ENCODE measurements around the gene SLC25A15.
"Not testable (repeated sequence)": the region's sequence is repeated elsewhere in the genome, so short reads cannot be mapped to it uniquely, and the experiment has no call there.

The SLC25A15 gene

DNA sequence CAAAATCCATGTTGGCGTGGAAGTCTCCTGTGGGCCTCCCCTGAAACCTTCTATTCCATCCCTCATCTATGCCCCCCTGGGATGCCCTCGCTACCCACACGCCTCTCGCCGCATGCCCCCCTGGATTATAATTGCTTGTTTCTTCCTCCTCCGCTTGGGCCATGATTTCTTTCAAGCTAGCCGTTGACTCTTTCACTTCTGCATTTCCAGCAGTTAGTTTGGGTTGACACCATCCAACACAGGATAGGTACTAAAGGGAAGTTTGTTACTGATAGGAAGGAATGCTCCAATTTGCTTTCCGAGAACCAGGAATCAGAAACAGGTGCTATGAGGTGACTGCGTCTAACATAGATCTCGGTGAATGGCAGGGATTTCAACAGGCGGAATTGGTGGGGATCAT, 7.7 kb upstream of the SLC25A15 start:
- DNase-seq (ENCODE audit: low read depth in 2 of 2), result no peak

GRCh38 chr13:40782971-40783370, 6.4 kb upstream of the SLC25A15 start:
- DNase-seq (ENCODE audit: low read depth in 2 of 2), result not testable (repeated sequence)

DNA sequence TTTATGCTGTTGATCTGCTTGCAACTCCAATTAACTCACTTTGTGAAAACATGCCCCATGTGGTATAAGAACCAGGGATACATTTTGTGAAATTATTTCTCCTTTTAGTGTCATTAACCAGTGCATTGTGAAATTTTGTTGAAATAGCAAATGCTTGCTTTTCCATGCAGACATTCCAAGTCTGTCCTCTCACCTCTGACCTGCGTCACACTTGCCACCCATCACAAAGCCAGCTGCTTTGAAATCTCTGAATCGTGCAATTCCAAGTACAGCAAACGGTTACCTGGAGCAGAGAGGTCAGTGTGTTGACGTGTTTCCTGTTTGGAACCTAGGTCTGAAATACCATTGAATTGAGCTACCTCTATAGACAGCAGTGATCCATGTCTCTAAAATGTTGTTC, 4.9 kb upstream of the SLC25A15 start:
- DNase-seq (ENCODE audit: low read depth in 2 of 2), result no peak

- DNase-seq (ENCODE audit: low read depth in 2 of 2), result no peak
These were observed 2.8 kb upstream of the SLC25A15 start for GRCh38 chr13:40786568-40786996.

DNA sequence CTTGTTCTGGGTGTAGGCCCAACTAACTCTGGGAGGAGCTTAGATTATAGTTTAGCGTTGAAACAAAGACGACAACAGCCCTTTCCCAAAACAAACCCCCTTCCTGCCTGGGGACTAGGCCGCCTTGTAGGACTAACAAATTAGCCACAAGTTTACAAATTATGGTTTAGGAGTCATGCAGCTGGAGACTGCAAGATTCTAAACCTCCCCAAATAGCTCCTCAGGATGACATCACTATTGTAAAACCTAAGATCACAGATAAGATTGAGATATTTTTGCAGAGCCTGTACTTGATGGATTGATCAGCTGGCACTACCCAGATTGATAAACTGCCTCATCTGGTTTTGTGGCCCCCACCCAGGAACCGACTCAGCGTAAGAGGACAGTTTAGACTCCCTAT, 2.3 kb upstream of the SLC25A15 start:
- no peak for DNase-seq (ENCODE audit: low read depth in 2 of 2)

DNA sequence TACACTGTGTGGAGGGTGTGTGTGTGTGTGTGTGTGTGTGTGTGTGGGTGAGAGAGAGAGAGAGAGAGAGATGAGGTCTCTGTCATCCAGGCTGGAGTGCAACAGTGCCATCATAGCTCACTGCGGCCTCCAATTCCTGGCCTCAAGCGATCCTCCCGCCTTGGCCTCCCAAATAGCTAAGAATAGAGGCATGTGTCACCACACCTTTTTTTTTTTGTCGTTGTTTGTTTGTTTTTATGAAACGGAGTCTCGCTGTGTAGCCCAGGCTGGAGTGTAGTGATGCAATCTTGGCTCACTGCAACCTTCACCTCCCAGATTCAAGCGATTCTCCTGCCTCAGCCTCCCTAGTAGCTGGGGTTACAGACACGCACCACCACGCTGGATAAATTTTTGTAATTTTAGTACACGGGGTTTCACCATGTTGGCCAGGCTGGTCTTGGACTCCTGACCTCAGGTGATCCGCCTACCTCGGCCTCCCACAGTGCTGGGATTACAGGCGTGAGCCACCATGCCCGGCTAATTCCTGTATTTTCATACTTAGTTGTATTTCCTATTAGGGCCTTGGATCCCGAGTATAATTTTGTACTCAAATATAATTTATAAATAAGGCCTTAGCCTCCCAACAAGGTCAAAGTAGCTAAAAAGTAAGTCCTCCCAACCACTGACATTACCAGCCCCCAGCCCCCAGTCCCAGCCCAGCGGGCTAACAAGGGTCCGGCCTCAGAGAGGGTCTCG, 704 bp upstream of the SLC25A15 start:
- not testable (repeated sequence) for DNase-seq (ENCODE audit: low read depth in 2 of 2)

GRCh38 chr13:40790154-40790616, 774 bp downstream of the SLC25A15 start:
- DNase-seq (ENCODE audit: low read depth in 2 of 2), result no peak

GRCh38 chr13:40792284-40793051, 3.1 kb downstream of the SLC25A15 start:
- no peak for DNase-seq (ENCODE audit: low read depth in 2 of 2)

DNA sequence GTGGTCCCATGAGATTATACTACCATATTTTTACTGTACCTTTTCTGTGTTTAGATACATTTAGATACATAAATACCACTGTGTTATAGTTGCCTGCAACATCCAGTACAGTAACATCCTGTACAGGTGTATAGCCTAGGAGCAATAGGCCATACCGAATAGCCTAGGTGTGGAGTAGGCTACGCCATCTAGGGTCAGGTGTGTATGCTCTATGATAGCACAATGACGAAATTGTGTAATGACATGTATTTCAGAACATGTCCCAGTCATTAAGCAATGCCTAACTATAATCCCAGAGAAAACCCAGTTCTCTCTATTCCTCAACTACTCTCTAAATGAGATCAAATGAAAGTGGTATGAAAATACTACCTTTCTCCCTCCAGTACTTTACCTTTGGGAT, 3.9 kb downstream of the SLC25A15 start:
- DNase-seq (ENCODE audit: low read depth in 2 of 2), result no peak

GRCh38 chr13:40794414-40795368, 5.3 kb downstream of the SLC25A15 start:
- no peak for DNase-seq (ENCODE audit: low read depth in 2 of 2)

GRCh38 chr13:40796649-40797048, 7.2 kb downstream of the SLC25A15 start:
- DNase-seq (ENCODE audit: low read depth in 2 of 2), result no peak

DNA sequence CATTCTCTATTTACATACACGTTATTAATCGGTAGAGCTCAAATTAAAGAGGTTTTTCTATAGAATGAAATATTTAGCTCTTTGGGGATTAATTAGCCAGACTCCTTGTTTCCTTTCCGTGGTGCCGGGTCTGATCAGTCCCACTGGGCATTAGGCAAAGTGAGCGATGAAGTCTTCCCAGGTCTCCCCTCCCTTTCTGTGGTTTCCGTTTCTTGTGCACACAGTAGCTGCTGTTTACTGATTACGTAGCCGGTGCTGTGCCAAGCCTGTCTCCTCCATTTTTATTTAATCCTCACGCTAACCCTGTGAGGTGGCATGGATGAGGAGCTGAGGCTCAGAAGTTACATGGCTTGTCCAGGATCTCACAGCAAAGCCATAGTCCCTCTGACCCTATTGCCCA, 9.0 kb downstream of the SLC25A15 start:
- no peak for DNase-seq (ENCODE audit: low read depth in 2 of 2)

- DNase-seq (ENCODE audit: low read depth in 2 of 2), result no peak
These were observed 10.1 kb downstream of the SLC25A15 start for GRCh38 chr13:40799508-40799907.

GRCh38 chr13:40800559-40800958, 11.1 kb downstream of the SLC25A15 start:
- DNase-seq (ENCODE audit: low read depth in 2 of 2), result no peak

DNA sequence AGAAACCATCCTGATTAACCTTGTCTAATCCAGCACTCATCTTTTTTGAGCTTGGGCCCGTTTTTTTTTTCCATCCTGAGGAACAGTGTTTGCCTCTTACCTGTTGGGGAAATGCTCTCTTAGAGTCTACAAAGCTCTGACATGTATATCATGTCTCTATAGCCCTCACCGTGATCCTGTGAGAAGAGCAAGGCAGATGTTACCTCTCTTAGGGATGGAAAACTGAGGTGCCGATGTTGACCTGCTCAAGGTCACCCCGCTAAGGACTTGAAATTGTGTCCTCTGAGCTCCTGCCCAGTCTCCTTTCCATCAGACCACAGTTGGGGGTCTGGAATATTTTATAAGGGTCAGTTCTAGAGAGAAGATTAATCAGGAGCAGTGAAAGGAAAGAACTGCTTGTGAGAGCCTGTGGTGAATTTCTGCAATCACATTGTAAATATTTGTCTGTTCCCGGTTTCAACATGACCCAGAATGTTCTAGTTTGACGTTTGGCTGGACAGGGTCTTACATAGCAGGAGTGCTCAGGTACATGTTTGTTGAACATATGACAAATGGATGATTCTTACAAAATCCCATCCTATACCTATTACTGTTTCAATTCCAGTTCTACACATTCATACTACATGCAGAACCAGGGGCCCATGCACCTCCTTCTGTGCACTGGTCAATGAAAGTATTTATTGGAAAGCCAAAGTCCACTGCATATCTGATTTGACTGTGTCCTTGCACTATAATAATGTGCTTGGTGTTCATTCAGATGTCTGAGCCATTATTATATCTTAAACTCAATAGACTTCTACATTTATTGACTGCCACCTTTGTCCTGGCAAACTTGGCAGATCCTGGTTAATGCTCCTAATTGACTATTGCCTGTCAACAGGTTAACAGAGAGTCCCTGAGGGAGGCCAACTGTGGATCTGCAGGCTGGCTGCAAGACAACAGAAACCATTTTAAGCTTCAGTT, 12.1 kb downstream of the SLC25A15 start:
- DNase-seq (ENCODE audit: low read depth in 2 of 2), result no peak

DNA sequence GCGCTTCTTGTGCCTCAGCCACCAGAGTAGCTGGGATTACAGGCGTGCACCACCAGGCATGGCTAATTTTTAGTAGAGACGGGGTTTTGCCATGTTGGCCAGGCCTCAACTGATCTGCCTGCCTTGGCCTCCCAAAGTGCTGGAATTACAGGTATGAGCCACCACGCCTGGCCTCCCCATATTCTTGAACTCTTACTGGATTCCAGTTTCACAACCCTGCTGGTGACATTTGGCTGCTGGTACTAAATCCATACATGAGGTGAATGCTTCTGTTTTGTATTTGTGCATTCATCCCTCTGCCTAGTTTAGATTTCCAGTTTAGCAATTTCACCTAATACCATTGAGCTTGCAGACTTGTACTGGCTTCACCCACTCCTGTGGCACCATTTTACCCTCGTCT, 13.9 kb downstream of the SLC25A15 start:
- DNase-seq (ENCODE audit: low read depth in 2 of 2), result no peak

GRCh38 chr13:40806241-40806640, 16.8 kb downstream of the SLC25A15 start:
- no peak for DNase-seq (ENCODE audit: low read depth in 2 of 2)

GRCh38 chr13:40809471-40809870, 20.1 kb downstream of the SLC25A15 start:
- no peak for DNase-seq (ENCODE audit: low read depth in 2 of 2)

DNA sequence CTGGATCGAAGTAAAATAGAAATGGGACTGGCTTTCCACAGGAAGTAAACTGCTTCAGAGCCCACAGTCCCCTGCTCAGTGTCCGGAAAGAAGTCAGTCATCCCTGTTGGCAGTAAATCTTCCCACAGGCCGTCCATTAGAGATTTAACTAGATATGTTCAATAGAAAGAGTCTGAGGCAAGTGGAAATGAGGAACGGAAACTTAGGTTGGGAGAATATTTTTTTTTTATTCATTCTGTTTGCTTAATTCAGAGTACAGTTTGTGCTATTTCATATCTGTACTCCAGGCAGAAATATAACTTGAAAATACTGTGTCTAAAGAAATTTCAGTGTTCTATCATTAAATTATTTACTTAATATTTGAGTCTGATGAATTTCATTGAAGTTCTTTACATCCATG, 22.7 kb downstream of the SLC25A15 start:
- no peak for DNase-seq (ENCODE audit: low read depth in 2 of 2)

GRCh38 chr13:40812724-40813445, 23.5 kb downstream of the SLC25A15 start:
- DNase-seq (ENCODE audit: low read depth in 2 of 2), result no peak
